H9 (cell line): ENCODE measurements around the gene AGPAT2. TPM values are rescaled to one million over a fixed set of nuclear protein-coding genes. Genes with fewer than 3 reads are reported as not detected.

Experiments used
- DNase-seq: peaks from one replicate; pipeline ENCODE4 v3.0.0-alpha.2; 2017
- H2AFZ ChIP-seq: one replicate; pipeline ENCODE4 v1.6.1; 2013; ENCODE audit warnings: mild to moderate bottlenecking, low read length, control low read depth, moderate library complexity
- H2AK5ac ChIP-seq: 2 replicates; pipeline ENCODE4 v1.6.1; 2013; ENCODE audit warnings: low read length, control low read depth, mixed read lengths; ENCODE audit not compliant: insufficient read length
- H2BK120ac ChIP-seq: one replicate; pipeline ENCODE4 v1.6.1; 2013; ENCODE audit warnings: low read depth, mild to moderate bottlenecking, low read length, control low read depth, inconsistent platforms; ENCODE audit not compliant: poor library complexity, severe bottlenecking
- H2BK12ac ChIP-seq: 2 replicates; pipeline ENCODE4 v1.6.1; 2013; ENCODE audit warnings: low read length, control low read depth, mixed read lengths, low read depth; ENCODE audit not compliant: insufficient read length
- H2BK15ac ChIP-seq: 2 replicates; pipeline ENCODE4 v1.6.1; 2013; ENCODE audit warnings: low read depth, low read length, control low read depth
- H2BK20ac ChIP-seq: one replicate; pipeline ENCODE4 v1.6.1; 2013; ENCODE audit warnings: low read depth, mild to moderate bottlenecking, low read length, control low read depth, inconsistent platforms; ENCODE audit not compliant: poor library complexity, severe bottlenecking
- H2BK5ac ChIP-seq: 2 replicates; pipeline ENCODE4 v1.6.1; 2013; ENCODE audit warnings: low read length, control low read depth, mixed read lengths; ENCODE audit not compliant: insufficient read length
- H3K14ac ChIP-seq: 2 replicates; pipeline ENCODE4 v1.6.1; 2013; ENCODE audit warnings: low read length, control low read depth; ENCODE audit not compliant: insufficient read depth
- H3K18ac ChIP-seq: 2 replicates; pipeline ENCODE4 v1.6.1; 2013; ENCODE audit warnings: low read depth, mild to moderate bottlenecking, mixed read lengths, low read length, control low read depth; ENCODE audit not compliant: insufficient read length
- H3K23ac ChIP-seq: 2 replicates; pipeline ENCODE4 v1.6.1; 2013; ENCODE audit warnings: low read length, control low read depth, mixed read lengths, low read depth; ENCODE audit not compliant: insufficient read length
- H3K23me2 ChIP-seq: 2 replicates; pipeline ENCODE4 v1.6.1; 2013; ENCODE audit warnings: low read depth, mild to moderate bottlenecking, mixed read lengths, low read length, control low read depth; ENCODE audit not compliant: insufficient read length, poor library complexity, severe bottlenecking
- H3K27ac ChIP-seq: 2 replicates; pipeline ENCODE4 v1.5.1; 2013; ENCODE audit warnings: low read length, control low read depth, mixed read lengths, low read depth; ENCODE audit not compliant: insufficient read length
- H3K27me3 ChIP-seq: 2 replicates; pipeline ENCODE4 v1.6.1; 2013; ENCODE audit warnings: low read length, control low read depth, inconsistent platforms; ENCODE audit not compliant: insufficient read depth
- H3K4ac ChIP-seq: 2 replicates; pipeline ENCODE4 v1.6.1; 2013; ENCODE audit warnings: low read depth, mild to moderate bottlenecking, control low read depth, inconsistent platforms, low read length, moderate library complexity
- H3K4me1 ChIP-seq: 2 replicates; pipeline ENCODE4 v1.6.1; 2013; ENCODE audit warnings: low read length, control low read depth, inconsistent platforms; ENCODE audit not compliant: insufficient read depth
- H3K4me2 ChIP-seq: 2 replicates; pipeline ENCODE4 v1.6.1; 2013; ENCODE audit warnings: low read length, control low read depth, mixed read lengths; ENCODE audit not compliant: insufficient read length, insufficient read depth
- H3K56ac ChIP-seq: 2 replicates; pipeline ENCODE4 v1.6.1; 2013; ENCODE audit warnings: low read depth, mild to moderate bottlenecking, mixed read lengths, low read length, control low read depth; ENCODE audit not compliant: insufficient read length
- H3K79me1 ChIP-seq: 2 replicates; pipeline ENCODE4 v1.6.1; 2013; ENCODE audit warnings: low read depth, mild to moderate bottlenecking, moderate library complexity, low read length, control low read depth, inconsistent platforms; ENCODE audit not compliant: insufficient read depth, poor library complexity, severe bottlenecking
- H3K79me2 ChIP-seq: 2 replicates; pipeline ENCODE4 v1.6.1; 2013; ENCODE audit warnings: low read length, control low read depth, inconsistent platforms; ENCODE audit not compliant: insufficient read depth
- H3K9ac ChIP-seq: 2 replicates; pipeline ENCODE4 v1.6.1; 2013; ENCODE audit warnings: low read length, control low read depth, mixed read lengths; ENCODE audit not compliant: insufficient read length; ENCODE audit errors: extremely low read depth
- H3K9me3 ChIP-seq: one replicate; pipeline ENCODE4 v1.6.1; 2013; ENCODE audit warnings: low read depth, low read length, inconsistent platforms; ENCODE audit not compliant: control insufficient read depth
- H3T11ph ChIP-seq: one replicate; pipeline ENCODE4 v1.6.1; 2013; ENCODE audit warnings: mild to moderate bottlenecking, low read length, control low read depth, inconsistent platforms
- H4K20me1 ChIP-seq: one replicate; pipeline ENCODE4 v1.6.1; 2013; ENCODE audit not compliant: control insufficient read depth, insufficient read length, insufficient read depth
- H4K5ac ChIP-seq: 2 replicates; pipeline ENCODE4 v1.6.1; 2013; ENCODE audit warnings: low read depth, mild to moderate bottlenecking, mixed read lengths, low read length, control low read depth; ENCODE audit not compliant: insufficient read length
- H4K8ac ChIP-seq: replicated peaks from 2 replicates; pipeline ENCODE4 v1.6.1; 2013; ENCODE audit warnings: low read length, control low read depth, mixed read lengths, low read depth; ENCODE audit not compliant: insufficient read length
- H4K91ac ChIP-seq: 2 replicates; pipeline ENCODE4 v1.6.1; 2013; ENCODE audit warnings: low read depth, mild to moderate bottlenecking, moderate library complexity, mixed read lengths, low read length, control low read depth; ENCODE audit not compliant: insufficient read length
- H3K27ac Mint-ChIP-seq, 3 experiments: 2 replicates in 2 of 3; 3 replicates in 1 of 3; pipeline ENCODE4 v1.8.0; 2020 to 2021; ENCODE audit warnings: mixed read lengths in 3 of 3, mild to moderate bottlenecking in 1 of 3, moderate library complexity in 1 of 3
- H3K27me3 Mint-ChIP-seq: 2 replicates; pipeline ENCODE4 v1.8.0; 2021; ENCODE audit warnings: low read depth, mild to moderate bottlenecking, moderate library complexity, mixed read lengths
- H3K36me3 Mint-ChIP-seq, 3 experiments: 2 replicates in 2 of 3; 3 replicates in 1 of 3; pipeline ENCODE4 v1.8.0; 2020 to 2021; ENCODE audit warnings: low read depth in 3 of 3, mixed read lengths in 3 of 3; ENCODE audit not compliant: insufficient read depth in 1 of 3
- H3K4me1 Mint-ChIP-seq, 2 experiments: 2 replicates each; pipeline ENCODE4 v1.8.0; 2020; ENCODE audit warnings: mixed read lengths in 2 of 2
- H3K4me3 Mint-ChIP-seq, 2 experiments: 2 replicates in 1 of 2; 3 replicates in 1 of 2; pipeline ENCODE4 v1.8.0; 2020 to 2021; ENCODE audit warnings: mild to moderate bottlenecking in 2 of 2, mixed read lengths in 2 of 2, moderate library complexity in 1 of 2
- H3K9me3 Mint-ChIP-seq, 2 experiments: 2 replicates in 1 of 2; 3 replicates in 1 of 2; pipeline ENCODE4 v1.8.0; 2020; ENCODE audit warnings: mild to moderate bottlenecking in 2 of 2, mixed read lengths in 2 of 2, moderate library complexity in 1 of 2
- CTCF ChIP-seq: fragments of 200-600 bp; sonication (generic); conservative IDR thresholded peaks from 3 replicates; pipeline ENCODE4 v1.8.0; 2021; ENCODE audit warnings: antibody characterized with exemption, mild to moderate bottlenecking
- WGBS: extraction: QIAGEN DNeasy Blood & Tissue Kit; methylation state at CpG from one replicate; pipeline ENCODE4 v1.1.7; 2013; ENCODE audit warnings: missing lambda C conversion rate, low lambda C conversion rate, mixed read lengths; ENCODE audit not compliant: insufficient read length; ENCODE audit errors: extremely low coverage; 5-methylcytosine and 5-hydroxymethylcytosine counted together
- total RNA-seq: library from RNA; stranded (reverse); gene quantifications from 2 replicates; pipeline ENCODE4 v1.2.1, GENCODE V29; 2021

Gene AGPAT2
- total RNA-seq, 1 experiment from 2014 or later: 29.7 TPM

GRCh38 chr9:136700959-136701667 lies 13.9 kb upstream of the AGPAT2 start:
- no peak overlapping the region for H3K56ac ChIP-seq
- no peaks in the 10 kb centered on the region for H3K27me3 ChIP-seq
- H3K4ac ChIP-seq: no peak overlapping the region
- H2AFZ ChIP-seq: no peak overlapping the region
- H4K5ac ChIP-seq: no peak overlapping the region
- no CpG with 5 or more reads among the region's 38 CpGs for WGBS
- H2BK5ac ChIP-seq: no peak overlapping the region
- Mint-ChIP-seq H3K9me3 (no peaks in the 10 kb centered on the region; a peak in 1 of 5 replicates), H3K36me3 (no peaks in the 10 kb centered on the region), H3K27me3 (peaks cover 44% of the 10 kb centered on the region), H3K4me1 (peaks cover 7 to 17% of the 10 kb centered on the region in 2 experiments), H3K27ac (no peak overlapping the region), H3K4me3 (no peak overlapping the region)
- H4K91ac ChIP-seq: no peak overlapping the region
- H3K79me1 ChIP-seq: no peaks in the 10 kb centered on the region
- H2BK12ac ChIP-seq: no peak overlapping the region
- no peak overlapping the region for H4K8ac ChIP-seq
- H2BK120ac ChIP-seq: peak overlapping the region; percentile 80
- H4K20me1 ChIP-seq: no peaks in the 10 kb centered on the region
- no peak overlapping the region for H3K23ac ChIP-seq
- no peak overlapping the region for H2BK20ac ChIP-seq
- no peak overlapping the region for H3T11ph ChIP-seq
- H2AK5ac ChIP-seq: no peak overlapping the region
- peak overlapping the region; percentile 35 for H3K4me2 ChIP-seq
- TF ChIP-seq CTCF: no peak
- H3K14ac ChIP-seq: no peak overlapping the region
- H3K18ac ChIP-seq: no peak overlapping the region
- H3K27ac ChIP-seq: no peak overlapping the region
- no peak overlapping the region for H2BK15ac ChIP-seq
- H3K9me3 ChIP-seq: no peaks in the 10 kb centered on the region
- no peak overlapping the region for H3K9ac ChIP-seq
- no peaks in the 10 kb centered on the region for H3K4me1 ChIP-seq
- DNase-seq: no peak
- no peaks in the 10 kb centered on the region for H3K79me2 ChIP-seq
- H3K23me2 ChIP-seq: no peaks in the 10 kb centered on the region
